Measurements from ENCODE around the gene IL11RA.
A peak's percentile ranks its signal among the peaks of the same experiment; 100 is the strongest.

The IL11RA gene

GRCh38 chr9:34654323-34655051 lies 2.5 kb downstream of the IL11RA start:
- no peak for DNase-seq

DNA sequence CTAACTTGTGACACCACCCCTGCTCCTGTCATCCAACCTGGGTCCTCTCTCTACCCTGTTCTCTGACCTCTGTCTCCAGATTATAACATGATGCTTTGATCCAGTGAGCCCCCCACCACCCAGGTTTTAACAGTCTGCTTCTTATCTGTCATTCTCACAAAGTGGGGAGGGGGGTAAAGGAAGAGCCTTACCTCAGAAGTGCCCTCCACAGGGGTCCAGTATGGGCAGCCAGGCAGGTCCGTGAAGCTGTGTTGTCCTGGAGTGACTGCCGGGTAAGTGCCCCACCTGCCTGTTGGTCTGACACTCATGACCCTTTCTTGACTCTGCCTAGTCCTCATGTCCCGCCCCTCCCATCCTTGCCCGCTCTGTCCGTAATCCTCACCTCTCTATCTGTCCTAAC lies 3.4 kb downstream of the IL11RA start:
- no peak for DNase-seq

DNA sequence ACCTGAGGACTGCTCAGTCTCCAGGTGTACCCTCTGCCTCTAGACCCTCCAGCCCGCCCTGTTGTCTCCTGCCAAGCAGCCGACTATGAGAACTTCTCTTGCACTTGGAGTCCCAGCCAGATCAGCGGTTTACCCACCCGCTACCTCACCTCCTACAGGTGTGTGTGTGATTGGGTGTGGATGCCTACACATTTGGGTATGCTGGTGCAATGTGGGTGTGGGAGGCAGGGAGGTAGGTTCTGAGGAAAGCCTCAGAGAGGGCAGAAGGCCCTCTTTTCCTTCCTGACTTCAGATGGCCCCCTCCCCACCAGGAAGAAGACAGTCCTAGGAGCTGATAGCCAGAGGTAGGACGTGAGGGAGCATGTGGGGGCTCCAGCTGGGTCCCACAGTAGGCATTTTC lies 5.0 kb downstream of the IL11RA start:
- no peak for DNase-seq

DNA sequence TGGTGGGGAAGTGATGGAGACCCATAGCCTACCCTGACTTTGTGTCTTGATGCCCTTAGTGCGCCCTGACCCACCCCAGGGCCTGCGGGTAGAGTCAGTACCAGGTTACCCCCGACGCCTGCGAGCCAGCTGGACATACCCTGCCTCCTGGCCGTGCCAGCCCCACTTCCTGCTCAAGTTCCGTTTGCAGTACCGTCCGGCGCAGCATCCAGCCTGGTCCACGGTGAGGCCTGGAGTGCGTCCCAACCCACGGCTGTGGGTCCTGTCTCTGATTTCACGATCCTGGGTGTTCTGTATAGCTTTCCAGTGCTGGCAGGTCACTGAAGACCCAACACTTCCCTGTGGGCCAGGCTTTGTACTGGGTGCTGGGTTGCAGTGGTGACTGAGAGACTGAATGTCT lies 6.5 kb downstream of the IL11RA start:
- DNase-seq: no peak

DNA sequence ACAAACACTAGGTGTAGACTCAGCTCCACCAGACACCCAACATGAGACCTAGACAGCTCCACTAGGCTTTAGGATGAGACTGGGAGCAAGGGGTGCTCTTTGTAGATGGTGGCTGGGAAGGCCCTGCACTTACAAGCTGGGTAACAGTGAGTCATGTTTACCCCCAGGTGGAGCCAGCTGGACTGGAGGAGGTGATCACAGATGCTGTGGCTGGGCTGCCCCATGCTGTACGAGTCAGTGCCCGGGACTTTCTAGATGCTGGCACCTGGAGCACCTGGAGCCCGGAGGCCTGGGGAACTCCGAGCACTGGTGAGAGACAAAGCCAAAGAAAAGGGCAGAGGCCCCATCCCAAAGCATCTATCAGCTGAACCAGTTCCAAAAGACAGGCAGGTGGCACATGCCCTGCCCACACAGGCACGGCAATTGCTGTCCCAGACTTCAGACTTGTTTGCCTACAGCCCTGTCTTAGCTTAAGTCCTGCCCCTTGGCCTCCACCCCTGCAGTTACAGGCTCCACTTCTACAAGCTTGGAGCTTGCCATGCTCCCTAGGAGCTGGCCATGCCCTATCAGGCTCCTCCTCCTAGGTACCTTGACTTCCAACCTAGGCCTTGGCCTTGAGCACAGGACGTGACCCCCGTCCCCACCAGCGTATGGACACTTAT lies 7.7 kb downstream of the IL11RA start:
- no peak for DNase-seq

DNA sequence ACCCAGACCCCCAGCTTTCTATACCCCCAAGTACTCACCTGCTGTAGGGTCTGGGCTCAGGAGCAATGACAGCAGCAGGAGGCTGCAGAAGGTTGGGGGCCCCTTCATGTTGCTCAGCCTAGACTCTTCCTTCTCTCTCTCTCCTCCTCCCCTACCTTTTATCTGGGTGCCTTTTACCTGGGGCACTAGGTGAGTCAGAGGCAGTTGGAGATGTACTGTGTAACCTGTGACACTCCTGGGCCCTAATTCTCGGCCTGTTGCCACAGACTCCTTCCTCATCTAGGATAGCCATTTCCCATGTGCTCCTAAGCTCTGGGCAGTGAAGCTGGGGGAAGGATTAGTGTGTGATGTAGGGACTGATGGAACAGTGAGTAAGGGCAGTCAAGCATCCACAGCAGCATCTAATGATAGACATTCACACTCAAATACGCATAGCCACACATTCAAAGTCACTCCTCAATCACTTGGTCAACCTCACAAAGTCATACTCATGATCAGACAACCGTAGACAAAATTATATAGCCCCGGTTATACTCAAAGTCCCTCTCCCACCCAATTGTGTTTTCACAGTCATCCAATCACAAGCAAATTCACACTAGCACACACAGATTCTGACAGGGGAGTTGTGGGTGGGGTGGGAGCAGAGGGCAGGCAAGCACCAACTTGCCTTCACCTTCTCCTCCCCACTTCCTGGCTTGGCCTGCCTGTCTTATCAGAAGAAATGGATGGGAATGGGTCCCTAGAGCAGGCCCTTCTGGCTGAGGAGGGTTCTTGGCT lies 10.7 kb downstream of the IL11RA start, which contains the start of gene CCL27:
CCL27 (minus strand) TSS at position 132 of the 777 bp plus-strand sequence; CDS start at position 108, 24 bp downstream.
- no peak for DNase-seq

DNA sequence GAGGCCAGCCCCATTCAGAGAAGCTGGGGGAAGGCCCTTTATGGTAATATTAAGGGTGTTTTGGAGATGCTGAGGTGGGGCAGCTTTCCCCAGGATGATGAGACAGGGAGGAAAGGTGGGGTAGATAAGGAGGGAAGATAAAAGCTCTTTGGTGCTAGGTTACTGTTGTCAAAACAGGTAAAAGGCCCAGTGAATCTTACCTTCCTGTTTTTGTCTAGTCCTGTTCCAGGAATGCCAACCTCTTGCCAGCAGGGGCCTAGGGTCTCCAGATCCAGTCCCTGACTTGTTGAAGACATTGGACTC lies 11.3 kb downstream of the IL11RA start:
- DNase-seq: no peak

- peak; percentile 84 for DNase-seq
Observed at GRCh38 chr9:34664281-34665066, 12.5 kb downstream of the IL11RA start.

DNA sequence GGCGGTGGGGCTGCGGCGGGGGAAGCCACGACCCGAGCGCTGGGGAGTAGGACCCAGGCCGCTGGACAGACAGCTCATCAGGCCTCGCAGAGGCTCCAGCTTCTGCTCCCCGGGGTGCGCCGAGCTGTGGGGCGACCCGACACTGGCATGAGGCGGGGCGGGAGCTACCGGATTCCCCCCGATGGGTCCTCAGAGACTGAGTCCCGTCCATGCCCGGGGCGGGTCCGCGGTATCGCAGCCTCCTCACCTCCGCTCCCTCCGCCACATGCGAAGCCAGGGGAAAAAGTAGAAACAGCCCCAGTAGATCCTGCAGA lies 13.0 kb downstream of the IL11RA start:
- DNase-seq: no peak

- peak; percentile 88 for DNase-seq
Observed at GRCh38 chr9:34665381-34666250, 13.6 kb downstream of the IL11RA start.

- no peak for DNase-seq
Observed at GRCh38 chr9:34669809-34670562, 18.0 kb downstream of the IL11RA start.

DNA sequence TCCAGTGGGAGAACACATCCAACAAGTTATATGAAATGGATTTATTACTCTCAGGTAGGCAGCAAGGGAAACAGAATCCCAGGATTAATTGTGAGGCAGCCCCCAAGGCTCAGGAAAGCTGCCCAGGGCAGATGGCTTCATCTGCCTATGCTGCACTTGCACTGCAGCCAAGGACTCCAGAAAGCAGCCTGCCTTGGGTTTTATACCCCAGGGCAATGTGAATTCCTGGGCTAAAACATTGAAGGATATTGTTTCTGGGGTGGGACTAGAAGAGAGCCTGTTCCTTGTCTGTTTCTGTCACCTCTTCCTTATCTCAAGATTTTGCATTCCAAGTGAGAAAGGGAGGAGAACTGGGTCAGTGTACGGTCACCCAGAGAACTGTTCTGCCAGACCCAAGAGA lies 19.3 kb downstream of the IL11RA start:
- DNase-seq: no peak

DNA sequence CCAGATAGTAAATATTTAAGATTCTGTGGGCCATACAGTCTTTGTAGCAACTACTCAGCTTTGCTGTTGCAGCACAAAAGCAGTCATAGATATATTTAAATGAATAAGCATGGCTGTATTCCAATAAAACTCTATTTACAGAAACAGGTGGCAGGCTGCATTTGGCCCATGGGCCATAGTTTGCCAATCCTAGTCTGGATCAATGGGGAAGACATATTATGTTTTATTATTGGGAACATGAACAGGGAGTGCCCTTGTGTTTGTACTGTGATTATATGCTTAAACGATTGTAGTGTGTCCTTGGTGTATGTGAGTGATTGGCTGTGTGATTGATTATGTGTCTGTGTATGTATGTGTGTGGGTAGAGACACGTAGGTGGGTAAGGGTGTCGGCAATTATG lies 22.5 kb downstream of the IL11RA start:
- DNase-seq: no peak

GRCh38 chr9:34675048-34675714 lies 23.2 kb downstream of the IL11RA start:
- peak; percentile 79 for DNase-seq

- DNase-seq: no peak
Observed at GRCh38 chr9:34675869-34676268, 23.9 kb downstream of the IL11RA start.

GRCh38 chr9:34684145-34684544 lies 32.2 kb downstream of the IL11RA start:
- DNase-seq: peak; percentile 48

DNA sequence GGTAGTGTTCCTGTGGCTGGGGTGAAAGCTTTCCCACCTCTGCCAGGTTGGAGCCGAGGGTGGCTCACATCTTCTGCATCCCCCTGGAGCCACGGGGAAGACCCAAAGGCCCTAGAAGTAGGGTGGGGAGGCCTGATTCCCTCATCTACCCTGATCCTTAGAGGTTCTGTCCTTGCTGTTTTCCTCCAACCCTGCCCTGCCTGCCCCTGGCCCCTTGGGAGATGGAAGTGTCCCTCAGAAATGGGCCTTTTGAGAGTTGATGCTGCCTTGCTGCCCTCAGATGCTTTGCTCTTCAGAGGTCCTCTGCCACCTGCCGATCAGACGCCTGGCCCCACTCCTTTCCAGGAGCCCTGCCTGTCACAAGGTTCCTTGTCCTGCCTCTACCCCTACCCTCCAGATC lies 32.8 kb downstream of the IL11RA start:
- no peak for DNase-seq

GRCh38 chr9:34685591-34685990 lies 33.6 kb downstream of the IL11RA start:
- DNase-seq: no peak

DNA sequence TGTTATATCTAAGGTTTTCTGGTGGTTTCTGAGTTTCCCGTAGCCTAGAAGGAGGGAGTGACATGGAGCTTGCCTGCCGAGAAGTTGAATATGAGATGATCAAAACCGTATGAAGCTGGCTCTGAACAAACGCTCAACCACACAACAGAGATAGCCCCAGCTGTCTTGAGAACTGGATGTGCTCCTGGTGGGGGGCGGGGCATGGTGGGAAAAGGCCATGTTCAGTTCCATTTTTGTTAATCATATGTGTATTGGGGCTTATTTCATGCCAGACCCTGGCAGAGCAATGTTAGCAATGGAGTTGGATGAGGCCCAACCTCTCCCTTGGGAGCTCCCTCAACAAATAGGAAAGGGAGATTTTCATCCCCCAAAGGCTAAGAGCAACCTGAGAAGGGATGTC lies 34.2 kb downstream of the IL11RA start:
- no peak for DNase-seq

DNA sequence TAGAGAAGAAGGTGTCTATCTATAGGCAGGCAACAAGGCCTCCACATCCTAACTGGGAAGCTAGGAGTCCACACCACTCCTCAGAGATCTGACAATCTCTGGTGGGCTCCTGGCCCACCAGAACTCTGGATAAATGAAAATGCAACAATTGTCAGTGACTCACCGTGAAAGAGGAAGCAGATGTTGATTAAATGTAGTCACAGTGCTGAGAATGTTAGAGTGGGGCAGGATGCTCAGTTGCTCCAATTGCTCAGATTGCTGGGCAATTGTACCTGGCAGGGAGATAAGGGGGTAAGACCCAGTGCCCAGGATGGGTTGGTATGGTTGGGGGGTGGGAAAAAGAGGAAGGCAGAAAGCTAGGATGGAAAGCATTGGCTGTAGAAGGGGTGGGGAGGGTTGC lies 34.7 kb downstream of the IL11RA start:
- DNase-seq: no peak

Measured in stimulated activated CD4-positive, alpha-beta T cell treated with anti-CD3 and anti-CD28 coated beads, Interleukin-15, amount 100 ng/mL, for 24 hours (primary cell).